ENCODE results near the gene MSH3. TPM values are rescaled to one million over a fixed set of nuclear protein-coding genes. Genes with fewer than 3 reads are reported as not detected.
"Not testable (repeated sequence)": the region's sequence is repeated elsewhere in the genome, so short reads cannot be mapped to it uniquely, and the experiment has no call there.

Gene MSH3
- total RNA-seq, 1 donor from 2014 or later: 13.0 TPM

- no peak for DNase-seq (ENCODE audit: low spot score)
- Mint-ChIP-seq H3K4me3 (ENCODE audit: unreplicated experiment) (no peak overlapping the region), H3K27ac (ENCODE audit: unreplicated experiment) (peak overlapping the region; percentile 51), H3K27me3 (ENCODE audit: unreplicated experiment) (no peaks in the 10 kb centered on the region), H3K9me3 (ENCODE audit: unreplicated experiment) (no peaks in the 10 kb centered on the region), H3K4me1 (ENCODE audit: unreplicated experiment) (peaks cover 8% of the 10 kb centered on the region), H3K36me3 (ENCODE audit: low read depth, unreplicated experiment) (no peaks in the 10 kb centered on the region)
- no peak for TF ChIP-seq CTCF (IDR thresholded peaks at IDR 0.05; ENCODE audit: unreplicated experiment)
Observed at GRCh38 chr5:80884086-80884813, 229.8 kb downstream of the MSH3 start.

- Mint-ChIP-seq H3K27me3 (ENCODE audit: unreplicated experiment) (no peaks in the 10 kb centered on the region), H3K36me3 (ENCODE audit: low read depth, unreplicated experiment) (no peaks in the 10 kb centered on the region), H3K4me1 (ENCODE audit: unreplicated experiment) (peaks cover 8% of the 10 kb centered on the region), H3K27ac (ENCODE audit: unreplicated experiment) (no peak overlapping the region), H3K4me3 (ENCODE audit: unreplicated experiment) (no peak overlapping the region), H3K9me3 (ENCODE audit: unreplicated experiment) (no peaks in the 10 kb centered on the region)
- no peak for TF ChIP-seq CTCF (IDR thresholded peaks at IDR 0.05; ENCODE audit: unreplicated experiment)
- DNase-seq (ENCODE audit: low spot score): no peak
Observed at GRCh38 chr5:80884929-80885328, 230.5 kb downstream of the MSH3 start.

- no peaks in the 10 kb centered on the region for H3K9me3 Mint-ChIP-seq (ENCODE audit: unreplicated experiment)
- TF ChIP-seq CTCF (IDR thresholded peaks at IDR 0.05; ENCODE audit: unreplicated experiment): no peak
- no peak overlapping the region for H3K27ac Mint-ChIP-seq (ENCODE audit: unreplicated experiment)
- H3K4me3 Mint-ChIP-seq (ENCODE audit: unreplicated experiment): no peak overlapping the region
- DNase-seq (ENCODE audit: low spot score): no peak
- peaks cover 8% of the 10 kb centered on the region for H3K4me1 Mint-ChIP-seq (ENCODE audit: unreplicated experiment)
- H3K36me3 Mint-ChIP-seq (ENCODE audit: low read depth, unreplicated experiment): peaks cover 2% of the 10 kb centered on the region
- H3K27me3 Mint-ChIP-seq (ENCODE audit: unreplicated experiment): no peaks in the 10 kb centered on the region
Observed at GRCh38 chr5:80885396-80886000, 231.0 kb downstream of the MSH3 start.

GRCh38 chr5:80894083-80894482, 239.6 kb downstream of the MSH3 start:
- DNase-seq (ENCODE audit: low spot score): no peak
- peaks cover 4% of the 10 kb centered on the region for H3K36me3 Mint-ChIP-seq (ENCODE audit: low read depth, unreplicated experiment)
- no peak for TF ChIP-seq CTCF (IDR thresholded peaks at IDR 0.05; ENCODE audit: unreplicated experiment)
- H3K27ac Mint-ChIP-seq (ENCODE audit: unreplicated experiment): no peak overlapping the region
- peaks cover 3% of the 10 kb centered on the region for H3K27me3 Mint-ChIP-seq (ENCODE audit: unreplicated experiment)
- no peaks in the 10 kb centered on the region for H3K9me3 Mint-ChIP-seq (ENCODE audit: unreplicated experiment)
- H3K4me1 Mint-ChIP-seq (ENCODE audit: unreplicated experiment): no peaks in the 10 kb centered on the region
- no peak overlapping the region for H3K4me3 Mint-ChIP-seq (ENCODE audit: unreplicated experiment)

- peaks cover 3% of the 10 kb centered on the region for H3K27me3 Mint-ChIP-seq (ENCODE audit: unreplicated experiment)
- no peak for DNase-seq (ENCODE audit: low spot score)
- TF ChIP-seq CTCF (IDR thresholded peaks at IDR 0.05; ENCODE audit: unreplicated experiment): no peak
- H3K4me3 Mint-ChIP-seq (ENCODE audit: unreplicated experiment): no peak overlapping the region
- no peaks in the 10 kb centered on the region for H3K4me1 Mint-ChIP-seq (ENCODE audit: unreplicated experiment)
- H3K27ac Mint-ChIP-seq (ENCODE audit: unreplicated experiment): no peak overlapping the region
- H3K9me3 Mint-ChIP-seq (ENCODE audit: unreplicated experiment): no peaks in the 10 kb centered on the region
- peaks cover 2% of the 10 kb centered on the region for H3K36me3 Mint-ChIP-seq (ENCODE audit: low read depth, unreplicated experiment)
Observed at GRCh38 chr5:80895523-80895922, 241.1 kb downstream of the MSH3 start.

GRCh38 chr5:80902624-80903023, 248.2 kb downstream of the MSH3 start:
- not testable (repeated sequence) for DNase-seq (ENCODE audit: low spot score); H3K4me1 Mint-ChIP-seq (ENCODE audit: unreplicated experiment); H3K27ac Mint-ChIP-seq (ENCODE audit: unreplicated experiment)

More at GRCh38 chr5:80902624-80903023, 248.2 kb downstream of the MSH3 start:
- peaks cover 16% of the 10 kb centered on the region for H3K36me3 Mint-ChIP-seq (ENCODE audit: low read depth, unreplicated experiment)
- not testable (repeated sequence) for H3K4me3 Mint-ChIP-seq (ENCODE audit: unreplicated experiment); H3K9me3 Mint-ChIP-seq (ENCODE audit: unreplicated experiment); H3K27me3 Mint-ChIP-seq (ENCODE audit: unreplicated experiment)
